GM19468 (cell line): Measurements from ENCODE around the gene MC1R.
"Not testable (repeated sequence)": the region's sequence is repeated elsewhere in the genome, so short reads cannot be mapped to it uniquely, and the experiment has no call there.

Experiments
- ATAC-seq: cut with Tn5 transposase; IDR thresholded peaks from one replicate; pipeline ENCODE4 v1.9.1; 2021; ENCODE audit warnings: mild to moderate bottlenecking, moderate library complexity, moderate number of reproducible peaks; ENCODE audit not compliant: unreplicated experiment; ENCODE audit errors: extremely low read depth

The MC1R gene

DNA sequence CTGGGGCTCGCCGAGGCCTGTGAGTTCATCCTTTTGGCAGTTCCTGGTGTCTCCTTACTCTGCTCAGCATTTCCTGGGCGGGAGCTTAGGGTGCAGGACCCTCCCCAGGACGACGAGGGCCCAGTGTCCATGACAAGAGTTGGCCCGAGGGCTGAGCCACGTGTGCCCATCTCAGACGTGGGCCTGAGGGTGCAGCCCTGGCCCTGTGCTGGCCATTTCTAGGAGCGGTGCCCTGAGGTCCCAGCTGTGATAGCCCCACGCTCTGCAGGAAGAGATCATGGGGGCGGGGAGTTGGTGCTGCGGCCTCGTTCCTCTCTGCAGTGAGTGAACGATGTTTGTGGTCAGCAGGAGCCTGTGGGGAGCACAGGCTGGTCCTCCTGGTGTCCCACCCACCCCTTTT is 6.0 kb upstream of the MC1R start:
- ATAC-seq, result no peak

DNA sequence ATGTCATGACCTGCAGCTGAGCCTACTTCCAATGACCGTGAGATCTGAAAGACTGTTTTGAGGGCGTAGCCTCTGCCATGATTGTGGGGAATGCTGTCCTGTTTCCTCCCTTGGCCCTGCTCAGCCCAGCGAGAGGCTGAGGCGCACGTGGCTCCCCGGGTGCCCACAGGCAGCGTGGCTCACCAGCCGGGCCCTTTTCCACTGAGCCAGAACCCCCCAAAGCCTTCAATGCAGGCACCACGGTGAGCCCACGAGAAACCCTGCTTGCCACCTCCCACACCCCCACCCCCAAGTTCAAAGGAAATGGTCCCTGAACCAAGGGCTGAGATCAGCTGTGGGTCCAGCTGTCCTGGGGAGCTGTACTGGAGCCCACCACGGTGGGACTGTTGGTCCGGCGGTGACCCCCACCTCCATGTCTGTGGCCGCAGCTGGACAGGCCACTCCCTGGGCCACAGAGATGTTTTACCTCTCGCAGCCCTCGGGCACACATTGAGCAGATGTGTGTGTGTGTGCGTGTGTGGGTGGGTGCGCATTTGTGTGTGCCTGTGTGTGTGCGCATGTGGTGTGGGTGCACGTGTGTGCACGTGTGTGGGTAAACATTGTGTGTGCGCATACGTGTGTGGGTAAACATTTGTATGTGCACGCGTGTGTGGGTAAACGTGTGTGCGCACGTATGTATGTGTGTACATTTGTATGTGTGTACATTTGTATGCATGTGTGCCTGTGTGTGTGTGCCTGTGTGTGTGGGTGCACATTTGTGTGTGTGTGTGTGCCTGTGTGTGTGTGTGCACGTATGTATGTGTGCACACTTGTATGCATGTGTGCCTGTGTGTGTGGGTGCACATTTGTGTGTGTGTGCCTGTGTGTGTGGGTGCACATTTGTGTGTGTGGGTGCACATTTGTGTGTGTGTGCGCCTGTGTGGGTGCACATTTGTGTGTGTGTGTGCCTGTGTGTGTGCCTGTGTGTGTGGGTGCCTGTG is 5.0 kb upstream of the MC1R start:
- no peak for ATAC-seq

DNA sequence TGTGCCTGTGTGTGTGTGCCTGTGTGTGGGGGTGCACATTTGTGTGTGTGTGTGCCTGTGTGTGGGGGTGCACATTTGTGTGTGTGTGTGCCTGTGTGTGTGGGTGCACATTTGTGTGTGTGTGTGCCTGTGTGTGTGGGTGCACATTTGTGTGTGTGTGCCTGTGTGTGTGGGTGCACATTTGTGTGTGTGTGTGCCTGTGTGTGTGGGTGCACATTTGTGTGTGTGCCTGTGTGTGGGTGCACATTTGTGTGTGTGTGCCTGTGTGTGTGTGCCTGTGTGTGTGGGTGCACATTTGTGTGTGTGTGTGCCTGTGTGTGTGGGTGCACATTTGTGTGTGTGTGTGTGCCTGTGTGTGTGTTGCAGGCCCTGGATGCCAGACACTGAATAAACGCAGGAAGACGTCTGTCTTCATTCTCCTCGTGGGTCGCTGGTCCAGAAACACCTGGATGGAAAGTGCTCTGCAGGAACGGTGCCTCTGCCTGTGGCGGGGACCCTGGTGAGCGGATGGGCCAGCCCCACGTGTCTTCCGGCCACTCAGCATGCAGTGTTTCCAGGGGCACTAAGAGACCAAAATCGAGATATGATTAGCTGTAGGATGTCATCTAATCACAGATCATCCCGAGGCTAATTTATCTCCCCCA is 3.9 kb upstream of the MC1R start:
- ATAC-seq, result not testable (repeated sequence)

DNA sequence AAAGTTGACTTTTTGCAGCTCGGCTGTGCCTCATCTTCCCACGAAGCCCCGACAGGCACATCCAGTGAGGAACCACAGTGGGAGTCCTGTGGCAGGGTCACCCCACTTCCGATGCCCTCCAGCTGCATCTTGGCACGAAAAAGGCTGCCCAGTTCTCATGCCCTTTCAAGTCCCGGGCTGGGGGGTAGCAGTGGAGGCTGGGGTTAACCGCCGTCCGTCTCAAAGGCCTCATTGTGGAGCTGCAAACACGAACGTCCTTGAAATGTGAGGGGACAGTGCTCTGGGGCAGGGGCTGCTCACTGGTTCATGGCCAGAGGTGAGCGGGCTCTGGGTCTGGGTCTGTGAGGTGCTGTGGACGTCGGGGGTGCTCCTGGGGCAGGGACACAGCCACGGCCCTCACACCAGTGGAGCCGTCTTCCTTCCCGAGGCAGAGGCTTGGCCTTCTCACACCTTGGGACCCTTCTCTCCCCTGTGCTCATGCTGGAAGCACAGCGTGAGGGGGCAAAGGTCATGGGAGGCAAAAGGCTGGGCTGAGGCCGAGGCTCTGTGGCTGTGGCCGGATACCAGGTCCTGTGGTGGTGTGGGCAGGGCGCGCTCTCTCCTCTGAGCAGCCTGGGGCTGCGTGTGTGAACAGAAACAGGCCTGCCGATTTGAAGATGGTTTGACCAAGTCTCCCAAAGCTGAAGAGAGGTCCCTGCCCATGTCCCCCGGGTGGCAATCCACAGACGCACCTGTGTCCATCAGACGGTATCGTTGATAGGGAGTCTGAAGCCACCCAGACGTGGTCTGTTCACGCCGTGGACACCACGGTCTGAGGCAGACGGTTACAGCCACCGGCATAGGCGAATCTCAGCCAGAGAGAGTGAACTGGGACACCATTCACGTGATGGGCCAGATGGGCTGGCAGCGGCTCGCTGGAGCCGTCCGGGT is 3.1 kb upstream of the MC1R start:
- no peak for ATAC-seq

DNA sequence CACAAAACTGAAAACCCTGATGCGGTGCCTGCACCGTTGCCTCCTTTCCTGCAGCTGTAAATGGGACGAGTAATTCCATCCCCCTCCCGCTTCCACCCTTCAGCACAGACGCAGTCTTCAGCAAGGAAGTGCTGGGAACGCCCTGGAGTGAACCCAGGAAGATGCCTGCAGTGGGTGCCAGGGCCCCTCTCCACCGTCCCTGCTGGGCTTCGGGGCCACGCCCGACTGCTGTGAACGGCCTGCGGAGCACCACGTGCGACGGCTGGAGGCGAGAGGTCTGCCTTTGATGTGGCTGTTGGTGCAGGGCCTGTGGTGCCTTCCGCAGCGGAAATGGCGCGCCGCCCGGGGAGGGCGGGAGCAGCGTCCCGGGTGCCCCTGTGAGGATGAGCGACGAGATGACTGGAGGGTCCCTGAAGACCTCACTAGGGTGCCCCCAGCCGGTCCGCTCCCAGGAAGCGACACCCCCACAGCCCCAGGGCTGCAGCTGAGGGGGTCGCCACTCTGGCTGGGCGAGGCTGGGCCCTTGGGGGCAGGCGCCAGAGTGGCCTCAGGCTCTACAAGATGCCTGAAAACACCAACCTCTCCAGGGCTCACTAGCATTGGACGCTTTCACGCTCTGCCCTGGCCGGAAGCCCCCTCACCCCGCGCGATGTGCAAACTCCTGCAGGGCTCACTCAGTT is 749 bp upstream of the MC1R start:
- ATAC-seq, result peak; percentile 74

DNA sequence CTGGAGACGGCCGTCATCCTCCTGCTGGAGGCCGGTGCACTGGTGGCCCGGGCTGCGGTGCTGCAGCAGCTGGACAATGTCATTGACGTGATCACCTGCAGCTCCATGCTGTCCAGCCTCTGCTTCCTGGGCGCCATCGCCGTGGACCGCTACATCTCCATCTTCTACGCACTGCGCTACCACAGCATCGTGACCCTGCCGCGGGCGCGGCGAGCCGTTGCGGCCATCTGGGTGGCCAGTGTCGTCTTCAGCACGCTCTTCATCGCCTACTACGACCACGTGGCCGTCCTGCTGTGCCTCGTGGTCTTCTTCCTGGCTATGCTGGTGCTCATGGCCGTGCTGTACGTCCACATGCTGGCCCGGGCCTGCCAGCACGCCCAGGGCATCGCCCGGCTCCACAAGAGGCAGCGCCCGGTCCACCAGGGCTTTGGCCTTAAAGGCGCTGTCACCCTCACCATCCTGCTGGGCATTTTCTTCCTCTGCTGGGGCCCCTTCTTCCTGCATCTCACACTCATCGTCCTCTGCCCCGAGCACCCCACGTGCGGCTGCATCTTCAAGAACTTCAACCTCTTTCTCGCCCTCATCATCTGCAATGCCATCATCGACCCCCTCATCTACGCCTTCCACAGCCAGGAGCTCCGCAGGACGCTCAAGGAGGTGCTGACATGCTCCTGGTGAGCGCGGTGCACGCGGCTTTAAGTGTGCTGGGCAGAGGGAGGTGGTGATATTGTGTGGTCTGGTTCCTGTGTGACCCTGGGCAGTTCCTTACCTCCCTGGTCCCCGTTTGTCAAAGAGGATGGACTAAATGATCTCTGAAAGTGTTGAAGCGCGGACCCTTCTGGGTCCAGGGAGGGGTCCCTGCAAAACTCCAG is 1.1 kb downstream of the MC1R start:
- ATAC-seq, result no peak

DNA sequence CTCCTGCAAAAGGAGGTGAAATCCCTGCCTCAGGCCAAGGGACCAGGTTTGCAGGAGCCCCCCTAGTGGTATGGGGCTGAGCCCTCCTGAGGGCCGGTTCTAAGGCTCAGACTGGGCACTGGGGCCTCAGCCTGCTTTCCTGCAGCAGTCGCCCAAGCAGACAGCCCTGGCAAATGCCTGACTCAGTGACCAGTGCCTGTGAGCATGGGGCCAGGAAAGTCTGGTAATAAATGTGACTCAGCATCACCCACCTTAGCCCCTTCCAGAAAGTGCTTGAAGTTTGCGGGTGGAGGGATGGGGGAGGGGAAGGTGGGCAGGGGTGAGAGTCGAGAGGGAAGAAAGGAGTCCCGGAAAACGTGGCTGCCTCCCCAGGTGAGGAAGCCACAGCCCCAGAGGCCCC is 2.1 kb downstream of the MC1R start:
- ATAC-seq, result no peak

DNA sequence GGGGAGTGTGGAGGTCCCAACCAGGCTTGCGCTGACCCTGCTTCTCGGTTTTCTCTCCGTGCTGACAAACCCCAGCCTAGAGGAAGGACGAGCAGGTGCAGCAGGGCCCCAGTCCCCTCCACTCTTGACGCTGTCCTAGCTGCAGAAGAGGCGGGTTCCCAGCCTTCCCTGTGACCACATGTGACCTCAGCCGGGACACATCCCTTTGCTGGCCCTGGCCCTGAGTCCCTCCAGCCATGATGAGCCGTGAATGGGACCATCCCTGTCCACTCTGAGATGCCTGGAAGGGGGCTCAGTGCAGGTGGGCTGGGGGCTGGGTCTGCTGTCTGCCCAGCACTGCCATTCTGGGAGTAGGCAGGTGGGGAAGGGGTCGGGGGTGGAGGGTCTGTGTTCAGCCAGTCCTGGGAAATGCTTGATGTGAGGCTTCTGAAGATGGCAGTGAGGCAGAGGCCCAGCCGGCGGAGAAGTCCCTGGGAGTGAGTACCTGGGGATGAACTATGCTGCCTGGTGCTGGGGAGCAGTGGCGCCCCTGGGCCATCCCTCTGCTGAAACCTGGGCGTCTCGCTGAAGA is 2.6 kb downstream of the MC1R start:
- no peak for ATAC-seq

DNA sequence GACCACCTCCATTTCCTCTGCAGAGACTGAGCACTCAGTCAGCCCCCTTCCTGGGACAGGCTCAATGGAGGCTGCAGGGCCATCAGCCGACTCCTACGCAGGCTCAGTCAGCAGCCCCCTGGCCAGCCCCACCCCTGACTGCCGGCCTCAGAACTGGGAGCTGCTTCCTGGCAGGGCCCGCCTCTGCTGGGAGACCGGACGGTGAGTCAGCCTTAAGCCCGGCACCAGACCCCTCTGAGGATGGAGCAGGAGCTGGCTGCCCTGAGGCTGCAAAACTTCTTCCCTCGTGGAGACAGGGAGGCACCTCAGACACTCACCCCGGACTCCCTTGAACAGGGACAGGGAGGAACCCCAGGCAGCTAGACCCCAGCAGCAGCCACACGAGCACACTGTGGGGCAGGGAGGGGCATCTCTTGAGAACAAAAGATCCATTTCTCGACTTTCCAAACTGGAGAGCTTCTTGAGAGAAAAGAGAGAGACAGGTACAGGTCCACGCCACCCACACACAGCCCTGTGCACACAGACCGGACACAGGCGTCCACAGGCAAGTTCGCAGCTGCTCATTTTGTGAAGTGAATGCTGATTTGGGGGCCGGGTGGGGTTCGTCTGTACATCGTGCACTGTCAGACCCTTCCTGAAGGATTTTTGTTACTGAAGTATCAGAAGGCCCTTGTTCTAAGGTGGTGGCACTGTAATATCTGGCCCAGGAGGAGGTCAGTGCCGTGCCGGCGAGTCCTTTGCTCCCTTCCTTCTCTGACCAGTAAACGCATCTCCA is 3.2 kb downstream of the MC1R start:
- no peak for ATAC-seq

DNA sequence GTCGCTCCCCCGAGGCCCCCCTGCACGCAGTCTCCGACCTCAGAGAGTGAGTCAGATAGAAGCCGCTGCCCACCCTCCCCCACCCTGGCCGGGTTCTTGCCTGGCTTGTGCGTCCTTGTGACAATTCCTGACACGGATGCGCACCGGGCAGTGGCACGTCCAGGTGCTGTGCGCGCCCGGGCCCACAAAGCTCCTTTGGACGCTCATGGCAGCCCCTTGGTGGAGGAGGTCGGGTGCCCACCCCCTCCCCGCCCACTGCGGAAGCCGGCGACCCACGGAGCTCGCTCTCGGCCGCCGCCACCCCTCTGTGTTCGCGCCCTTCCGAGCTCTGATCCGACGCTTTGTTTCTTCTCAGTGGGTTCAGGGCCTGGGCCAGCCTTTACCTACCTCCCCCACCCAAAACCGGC is 3.8 kb downstream of the MC1R start:
- ATAC-seq, result no peak

DNA sequence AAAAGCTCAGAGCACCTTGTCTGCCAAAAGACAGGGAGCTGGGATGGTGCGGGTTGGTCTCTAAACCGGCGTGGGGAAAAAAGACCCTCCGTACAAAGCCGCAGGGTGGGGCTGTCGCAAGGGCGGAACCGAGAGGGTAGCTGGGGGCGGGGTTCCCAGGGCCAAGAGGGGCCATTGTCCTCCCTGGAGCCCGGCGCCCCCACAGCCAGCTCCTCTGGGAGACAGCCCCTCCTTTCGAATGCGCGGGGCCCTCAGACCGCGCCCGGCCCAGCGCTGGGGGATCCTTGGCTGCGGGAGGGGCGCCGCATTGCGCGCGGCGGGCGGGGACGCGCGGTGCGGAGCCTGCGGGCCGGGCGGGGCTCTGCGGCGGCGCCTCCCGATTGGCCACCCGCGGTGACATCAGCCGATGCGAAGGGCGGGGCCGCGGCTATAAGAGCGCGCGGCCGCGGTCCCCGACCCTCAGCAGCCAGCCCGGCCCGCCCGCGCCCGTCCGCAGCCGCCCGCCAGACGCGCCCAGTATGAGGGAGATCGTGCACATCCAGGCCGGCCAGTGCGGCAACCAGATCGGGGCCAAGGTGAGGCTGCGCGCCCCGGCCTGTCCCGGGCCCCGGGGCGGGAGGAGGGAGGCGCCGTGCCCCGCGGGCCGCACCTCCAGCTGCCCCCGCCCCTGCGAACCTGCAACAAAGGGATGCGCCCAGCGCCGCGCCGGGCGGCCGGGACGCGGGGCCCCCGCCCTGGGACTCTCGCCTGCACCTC is 4.4 kb downstream of the MC1R start, which contains the start of gene TUBB3:
TSS of gene TUBB3 (plus strand) at position 459 of the 756 bp plus-strand sequence. CDS start at position 519, 60 bp downstream.
- no peak for ATAC-seq

DNA sequence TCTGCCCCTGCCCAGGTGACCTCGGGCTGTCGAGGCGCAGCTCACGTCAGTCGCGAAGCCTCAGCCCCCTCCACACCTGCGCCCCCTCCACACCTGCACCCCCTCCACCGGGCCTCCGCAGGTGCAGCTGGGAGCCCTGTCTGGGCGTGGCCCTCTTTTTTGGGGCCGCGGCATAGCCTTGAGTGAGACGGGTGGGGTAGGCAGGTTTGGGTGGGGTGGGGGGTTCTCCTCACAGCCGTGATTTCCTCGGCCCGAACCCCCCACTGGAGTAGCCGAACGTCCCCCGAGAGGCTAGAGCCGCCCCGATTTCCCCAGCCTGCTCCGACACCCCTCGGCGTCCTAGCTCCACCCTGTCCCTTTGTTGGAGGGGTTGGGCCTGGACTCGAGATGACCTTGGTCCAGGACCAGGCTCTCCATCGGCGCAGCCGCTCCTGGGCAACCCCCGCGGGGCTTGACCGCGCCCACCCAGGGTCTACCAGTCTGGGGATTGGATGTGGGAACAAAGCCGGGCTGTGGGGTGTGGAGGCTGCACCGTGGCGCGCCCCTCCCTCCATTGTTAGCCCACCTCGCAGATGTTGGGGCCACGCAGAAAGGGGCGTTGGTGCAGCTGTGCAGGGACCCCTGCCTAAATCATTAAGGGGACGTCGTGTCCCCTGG is 5.1 kb downstream of the MC1R start:
- ATAC-seq, result no peak

DNA sequence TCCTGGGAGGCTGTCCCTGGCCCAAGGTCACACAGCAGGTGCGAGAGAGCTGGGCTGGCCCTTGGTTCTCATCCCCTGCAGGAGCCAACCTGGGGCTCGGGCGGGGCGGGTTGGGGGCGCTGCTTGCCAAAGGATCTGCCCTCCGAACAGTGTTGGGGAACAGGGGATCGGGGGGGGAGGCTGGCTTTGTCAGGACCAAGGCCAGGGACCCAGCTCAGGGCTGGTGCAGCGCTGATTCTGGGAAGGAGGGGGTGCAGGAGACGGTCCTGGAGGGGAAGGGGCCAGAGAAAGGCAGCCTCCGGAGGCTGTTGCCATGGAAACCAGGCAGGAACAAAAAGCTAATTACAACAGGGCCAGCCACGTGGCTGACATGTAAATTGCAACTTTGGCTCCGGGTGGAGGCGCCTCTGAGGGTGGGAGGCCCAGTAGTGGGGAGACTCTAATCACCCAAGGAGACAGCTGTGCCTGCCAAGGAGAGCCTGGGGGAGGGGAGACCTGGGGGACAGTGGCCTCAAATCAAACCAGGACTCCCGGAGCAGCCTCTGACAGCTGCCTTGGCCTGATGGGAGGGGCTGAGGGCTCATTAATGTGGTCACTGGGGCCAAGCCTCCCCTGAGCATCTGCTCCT is 5.7 kb downstream of the MC1R start:
- no peak for ATAC-seq

DNA sequence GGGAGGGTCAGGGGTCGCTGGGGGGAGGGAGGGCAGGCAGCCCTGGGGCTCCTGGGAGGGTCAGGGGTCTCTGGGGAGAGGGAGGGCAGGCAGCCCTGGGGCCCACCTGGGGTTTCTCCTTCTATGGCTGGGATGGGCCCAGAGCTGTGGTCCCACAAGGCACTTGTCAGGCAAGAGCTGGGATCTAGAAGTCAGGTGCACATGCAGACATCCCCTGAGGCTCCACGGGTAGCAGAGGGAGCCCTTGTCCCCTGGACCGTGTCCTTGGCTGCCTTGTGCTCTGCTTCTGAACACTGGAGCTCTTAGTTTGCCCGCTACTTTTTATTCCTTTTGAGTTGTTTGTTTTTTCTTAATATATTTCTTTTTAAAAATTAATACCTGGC is 6.3 kb downstream of the MC1R start:
- no peak for ATAC-seq

DNA sequence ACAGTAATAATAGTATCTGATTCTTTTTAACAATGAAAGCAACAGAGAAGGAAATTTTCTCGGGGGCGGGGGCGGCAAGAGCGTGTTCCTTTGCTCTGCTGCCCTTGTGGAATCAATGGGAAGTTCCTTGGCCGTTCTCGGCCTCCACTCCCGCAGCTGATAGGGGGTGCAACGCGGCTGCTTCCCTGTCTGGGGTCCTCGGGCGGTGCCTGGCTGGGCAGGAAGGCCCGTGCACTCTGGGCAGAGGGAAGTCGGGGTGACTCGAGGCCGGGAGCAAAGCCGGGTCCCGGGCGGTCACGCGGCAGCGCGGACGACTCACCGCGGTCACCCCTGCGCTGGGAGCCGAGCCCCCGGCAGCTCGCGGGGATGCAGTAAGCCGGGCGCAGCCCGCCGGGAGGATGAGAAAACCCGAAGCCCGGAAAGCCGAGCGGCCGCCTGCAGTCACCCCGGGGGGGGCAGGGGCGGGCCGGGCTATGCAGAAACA is 7.0 kb downstream of the MC1R start:
- no peak for ATAC-seq

DNA sequence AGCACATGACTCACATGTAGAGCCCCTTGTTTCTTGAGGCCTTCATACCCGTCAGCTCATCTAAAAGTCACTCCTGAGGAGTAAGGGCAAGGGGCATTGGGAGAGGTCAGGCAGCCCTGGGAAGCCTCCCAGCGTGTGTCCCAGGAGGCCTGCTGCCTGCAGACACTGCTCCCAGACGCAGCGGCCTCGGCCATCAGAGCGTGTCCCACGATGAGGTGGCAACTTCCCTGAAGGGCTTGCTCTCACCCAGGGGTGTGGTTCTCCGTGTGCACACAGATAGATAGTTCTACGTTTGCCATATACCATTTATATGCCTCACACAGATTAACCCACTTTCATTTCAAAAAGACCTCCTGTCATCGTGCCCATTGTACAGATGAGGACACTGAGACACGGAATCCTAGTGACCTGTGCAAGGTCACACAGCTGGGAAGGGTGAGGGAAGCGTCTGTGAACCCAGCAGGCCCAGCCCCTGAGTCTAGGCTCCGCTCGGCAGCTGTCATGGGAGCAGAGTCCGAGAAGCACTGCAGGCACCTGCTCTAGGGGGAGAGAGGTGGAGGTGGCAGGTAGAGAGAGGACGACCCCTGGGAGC is 12.7 kb downstream of the MC1R start:
- ATAC-seq, result no peak
